GM12878 (cell line): ENCODE measurements around the gene SHC3. TPM values are rescaled to one million over a fixed set of nuclear protein-coding genes. Genes with fewer than 3 reads are reported as not detected.

Source experiments
- ATAC-seq: fragments of 200-7000 bp; cut with Tn5 transposase; 3 replicates; pipeline ENCODE4 v1.9.1; 2020; ENCODE audit warnings: mild to moderate bottlenecking, moderate library complexity
- BruUV-seq: library from RNA; stranded (reverse); fragments of 400-500 nt; replicated peaks from 2 replicates; lab custom pipeline; 2021; lab: Mats Ljungman, UMichigan
- CTCF ChIA-PET: fragments of 300-600 bp; sonication (Branson Sonifier 250); formaldehyde crosslinking; extraction: SDS; loops from one replicate; lab custom pipeline; 2021; ENCODE audit warnings: inconsistent platforms; lab: Yijun Ruan, JAX
- POLR2A ChIA-PET: fragments of 350-600 bp; formaldehyde crosslinking; extraction: SDS; loops from one replicate; lab custom pipeline; 2021; ENCODE audit warnings: inconsistent platforms; lab: Charles Lee
- RAD21 ChIA-PET: fragments of 300-600 bp; sonication (Branson Sonifier 250); formaldehyde crosslinking; loops from one replicate; lab custom pipeline; 2023; ENCODE audit warnings: antibody characterized with exemption; ENCODE audit not compliant: unreplicated experiment; lab: Charles Lee
- SMC1A ChIA-PET: fragments of 300-600 bp; sonication (Branson Sonifier 250); formaldehyde crosslinking; loops from one replicate; lab custom pipeline; 2023; ENCODE audit not compliant: unreplicated experiment, uncharacterized antibody; lab: Charles Lee
- DNase-seq: peaks from one replicate; pipeline ENCODE4 v3.0.0-alpha.2; 2011; ENCODE audit warnings: low read depth, low spot score
- FAIRE-seq: peaks from 3 replicates; lab custom pipeline; 2011; peaks lifted over from hg19 to GRCh38; lab: Jason Lieb, UNC
- H2AFZ ChIP-seq: 2 replicates; pipeline ENCODE4 v1.6.0; 2011; ENCODE audit warnings: low read depth, low read length, control low read depth; ENCODE audit not compliant: control insufficient read depth
- H3K27ac ChIP-seq: 2 replicates; pipeline ENCODE4 v1.5.1; 2011; ENCODE audit warnings: control low read depth; ENCODE audit not compliant: control insufficient read depth, insufficient read depth
- H3K27me3 ChIP-seq, 2 experiments: replicated peaks in 1 of 2; 2 replicates each; pipeline versions ENCODE4 v1.6.0 to v1.6.1; 2011; ENCODE audit warnings: low read length in 1 of 2; ENCODE audit not compliant: control insufficient read depth in 2 of 2, insufficient read depth in 2 of 2
- H3K36me3 ChIP-seq, 2 experiments: 2 replicates each; pipeline ENCODE4 v1.5.1; 2011; ENCODE audit warnings: low read length in 1 of 2; ENCODE audit not compliant: control insufficient read depth in 2 of 2, insufficient read depth in 2 of 2
- H3K4me1 ChIP-seq: 2 replicates; pipeline ENCODE4 v1.6.1; 2011; ENCODE audit warnings: mild to moderate bottlenecking, low read length, moderate library complexity, mixed read lengths; ENCODE audit not compliant: control insufficient read depth, insufficient read depth
- H3K4me2 ChIP-seq: 2 replicates; pipeline ENCODE4 v1.6.0; 2011; ENCODE audit warnings: control low read depth; ENCODE audit not compliant: control insufficient read depth, insufficient read depth
- H3K4me3 ChIP-seq: fragments of 200-600 bp; sonication (generic); 2 replicates; pipeline ENCODE4 v1.5.1; 2016
- H3K79me2 ChIP-seq: 2 replicates; pipeline ENCODE4 v1.6.0; 2011; ENCODE audit warnings: low read length; ENCODE audit not compliant: control insufficient read depth, insufficient read depth
- H3K9ac ChIP-seq: 2 replicates; pipeline ENCODE4 v1.8.0; 2011; ENCODE audit warnings: low read length, control low read depth, mixed read lengths; ENCODE audit not compliant: control insufficient read depth, insufficient read depth
- H3K9me3 ChIP-seq: replicated peaks from 3 replicates; pipeline ENCODE4 v1.5.1; 2011; ENCODE audit warnings: mild to moderate bottlenecking, low read length; ENCODE audit not compliant: control insufficient read depth, insufficient read depth
- H4K20me1 ChIP-seq: 2 replicates; pipeline ENCODE4 v1.6.0; 2011; ENCODE audit not compliant: control insufficient read depth, insufficient read depth
- ASH2L ChIP-seq: fragments of 300-600, 200-600 bp; sonication (generic); IDR thresholded peaks from 2 replicates; pipeline ENCODE4 v1.6.1; 2017; ENCODE audit warnings: low read depth, mild to moderate bottlenecking, borderline replicate concordance
- BHLHE40 ChIP-seq, 2 experiments: fragments of 450-650 bp in 1 of 2; IDR thresholded peaks; 2 replicates each; pipeline ENCODE4 v1.6.1; 2011 to 2017; ENCODE audit warnings: low read depth in 2 of 2, borderline replicate concordance in 1 of 2, improper control_type of control experiment in 1 of 2, low read length in 1 of 2, mild to moderate bottlenecking in 1 of 2
- IKZF1 ChIP-seq: fragments of 450-650 bp; conservative IDR thresholded peaks from 2 replicates; pipeline ENCODE4 v1.6.1; 2017; ENCODE audit warnings: antibody characterized with exemption, mild to moderate bottlenecking
- SMAD5 ChIP-seq: IDR thresholded peaks from 2 replicates; pipeline ENCODE4 v1.6.1; 2016; ENCODE audit warnings: antibody characterized with exemption, low read depth
- SPI1 ChIP-seq: IDR thresholded peaks from 2 replicates; pipeline ENCODE4 v1.6.1; 2011; ENCODE audit warnings: low read depth, mild to moderate bottlenecking, low read length, moderate library complexity, borderline replicate concordance; ENCODE audit not compliant: insufficient read depth
- SRF ChIP-seq, 2 experiments: IDR thresholded peaks; 2 replicates each; pipeline ENCODE4 v1.6.1; 2011; ENCODE audit warnings: low read depth in 2 of 2, low read length in 2 of 2, mild to moderate bottlenecking in 1 of 2, moderate library complexity in 1 of 2
- SUZ12 ChIP-seq: fragments of 200-600 bp; sonication (generic); IDR thresholded peaks from one replicate; pipeline ENCODE4 v1.6.1; 2018; ENCODE audit warnings: antibody characterized with exemption, mild to moderate bottlenecking; ENCODE audit not compliant: unreplicated experiment
- TBL1XR1 ChIP-seq: IDR thresholded peaks from 2 replicates; pipeline ENCODE4 v1.6.1; 2012; ENCODE audit warnings: low read depth, low read length, improper control_type of control experiment
- ZSCAN29 ChIP-seq: fragments of 450-650 bp; IDR thresholded peaks from 2 replicates; pipeline ENCODE4 v1.6.1; 2017; ENCODE audit warnings: mild to moderate bottlenecking, moderate library complexity
- WGBS: methylation state at CpG from one replicate; pipeline ENCODE4 v1.1.6; 2016; ENCODE audit warnings: low lambda C conversion rate; ENCODE audit not compliant: insufficient replicate concordance, insufficient coverage; ENCODE audit errors: missing lambda C conversion rate; 5-methylcytosine and 5-hydroxymethylcytosine counted together
- in situ Hi-C: fragments of 300-500 bp; cut with MboI; formaldehyde crosslinking; loops from 9 replicates; pipeline ENCODE4 v1.14.3; 2018; ENCODE audit warnings: mixed read lengths
- intact Hi-C: fragments of 100-400 bp; cut with micrococcal nuclease; formaldehyde crosslinking; loops from one replicate; pipeline ENCODE4 v1.14.2; 2022; ENCODE audit not compliant: unreplicated experiment
- polyA plus RNA-seq, 11 experiments: library from polyadenylated mRNA; depleted of rRNA in 4 of 11; unstranded in 6 of 11; stranded (reverse) in 5 of 11; fragments of >200 nt; fragmentation: Nextera tagmentation in 4 of 11; fragmentation: Illumina TruSeq in 1 of 11; extraction: Ambion mirVana in 4 of 11; extraction: Trizol in 1 of 11; gene quantifications; 1 replicate in 1 of 11; 2 replicates in 10 of 11; pipeline versions ENCODE4 v1.2.1 to v1.2.3, GENCODE V29; 2011 to 2016; ENCODE audit warnings: inconsistent platforms in 2 of 11, missing spikeins in 2 of 11, low read depth in 1 of 11
- total RNA-seq, 4 experiments: library from RNA; depleted of rRNA in 3 of 4; stranded (reverse); fragments of >200 nt in 3 of 4; fragmentation: Illumina TruSeq in 1 of 4; extraction: Trizol in 1 of 4; gene quantifications; 2 replicates each; pipeline versions ENCODE4 v1.2.1 to v1.2.3, GENCODE V29; 2013 to 2021

Gene SHC3
- total and polyA plus RNA-seq, 10 of the 15 experiments (the other 5 are each of a cell fraction or from before 2014, with no cell fraction given): 0.01 to 0.06 TPM; not detected in 8

GRCh38 chr9:88994469-88995199, 184.0 kb downstream of the SHC3 start:
- SMC1A ChIA-PET: no interaction called here
- no TSS peak for BruUV-seq
- POLR2A ChIA-PET: no interaction called here
- FAIRE-seq: no peak
- Histone ChIP-seq H4K20me1 (no peaks in the 10 kb centered on the region), H3K27ac (no peak overlapping the region), H3K79me2 (no peaks in the 10 kb centered on the region), H3K4me1 (no peaks in the 10 kb centered on the region; the same call in 1 of the 2 replicates), H3K9me3 (no peaks in the 10 kb centered on the region), H3K27me3 (peaks cover 0 to 3% of the 10 kb centered on the region in 2 experiments; a peak in 3 of 4 replicates), H3K4me2 (no peak overlapping the region), H3K9ac (no peak overlapping the region), H3K36me3 (no peaks in the 10 kb centered on the region), H3K4me3 (no peak overlapping the region), H2AFZ (no peak overlapping the region)
- intact Hi-C loops (loop anchor here (10.0 kb wide), 1 partner anchor 1040 kb away; a partner anchor contains a TSS), in situ Hi-C loops (no loop called here)
- 30% methylated on average over 9 of the region's 9 CpGs for WGBS
- RAD21 ChIA-PET: no interaction called here
- CTCF ChIA-PET: no interaction called here
- ATAC-seq: no peak
- DNase-seq: no peak
- no peak for TF ChIP-seq ASH2L
- TF ChIP-seq BHLHE40 (IDR thresholded peaks at IDR 0.05; ENCODE audit: borderline replicate concordance in 1 of 2, low read depth in 2 of 2, low read length in 1 of 2): no peak
- no peak for TF ChIP-seq IKZF1
- TF ChIP-seq SRF (IDR thresholded peaks at IDR 0.05; ENCODE audit: low read depth in 2 of 2, low read length in 2 of 2): no peak
- no peak for TF ChIP-seq SUZ12
- no peak for TF ChIP-seq SPI1
- no peak for TF ChIP-seq TBL1XR1
- TF ChIP-seq SMAD5: no peak
- TF ChIP-seq ZSCAN29: no peak
- TF ChIP-seq, all 136 proteins: peak for 0
